Stimulated activated CD8-positive, alpha-beta memory T cell treated with anti-CD3 and anti-CD28 coated beads, Interleukin-15, amount 100 ng/mL, for 1 hour (primary cell): ENCODE results near the gene CDH11.

Source experiments
- DNase-seq: peaks from one replicate; pipeline ENCODE4 v3.0.0-alpha.2; 2020; ENCODE audit warnings: low read depth

Gene CDH11

DNA sequence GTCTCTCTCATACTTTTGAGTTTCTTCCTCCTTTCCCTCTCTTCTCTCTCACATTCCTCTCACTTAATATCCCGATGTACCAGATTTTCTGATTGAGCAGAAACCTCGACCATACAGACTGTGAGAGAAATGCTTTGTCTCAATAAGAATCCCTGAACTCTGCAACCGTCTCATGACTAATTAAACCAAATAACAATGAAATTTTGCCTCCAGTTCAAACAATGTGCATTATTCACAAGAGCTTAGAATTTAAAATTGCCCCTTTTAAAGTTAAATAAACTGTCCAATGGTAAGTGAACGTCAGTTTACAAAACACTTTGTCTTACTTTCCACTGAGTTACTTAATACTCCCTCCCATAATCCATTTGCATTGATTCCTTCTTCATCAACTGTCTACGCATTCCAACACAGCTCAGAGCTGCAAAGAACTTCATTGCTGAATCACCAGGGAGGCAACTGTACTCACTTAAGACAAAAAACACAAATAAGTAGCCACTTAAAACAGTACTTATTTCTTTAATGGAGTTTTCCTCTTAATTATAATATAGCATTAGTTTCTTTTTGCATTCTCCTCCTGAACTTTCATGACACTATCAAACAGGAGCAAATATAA, 4.9 kb downstream of the CDH11 start:
- no peak for DNase-seq

DNA sequence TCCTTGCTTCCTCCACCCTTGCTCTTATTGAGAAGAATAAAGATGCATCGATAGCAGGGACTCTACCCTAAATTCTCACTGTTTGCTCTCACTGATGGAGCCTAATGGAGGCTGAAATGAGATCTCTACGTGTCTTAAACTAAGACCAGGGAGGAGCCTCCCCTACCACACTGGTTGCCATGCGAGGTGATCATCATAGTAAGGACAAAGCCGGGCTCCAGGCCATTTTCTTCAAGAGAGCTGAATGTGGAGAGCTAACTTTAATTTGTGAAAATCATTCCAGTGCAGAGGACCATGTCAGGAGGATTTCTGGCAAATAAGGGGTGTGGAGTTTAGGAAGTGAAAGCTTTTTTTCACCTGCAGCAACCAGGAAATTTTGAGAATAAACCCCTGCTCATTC, 5.6 kb downstream of the CDH11 start:
- DNase-seq, result no peak

DNA sequence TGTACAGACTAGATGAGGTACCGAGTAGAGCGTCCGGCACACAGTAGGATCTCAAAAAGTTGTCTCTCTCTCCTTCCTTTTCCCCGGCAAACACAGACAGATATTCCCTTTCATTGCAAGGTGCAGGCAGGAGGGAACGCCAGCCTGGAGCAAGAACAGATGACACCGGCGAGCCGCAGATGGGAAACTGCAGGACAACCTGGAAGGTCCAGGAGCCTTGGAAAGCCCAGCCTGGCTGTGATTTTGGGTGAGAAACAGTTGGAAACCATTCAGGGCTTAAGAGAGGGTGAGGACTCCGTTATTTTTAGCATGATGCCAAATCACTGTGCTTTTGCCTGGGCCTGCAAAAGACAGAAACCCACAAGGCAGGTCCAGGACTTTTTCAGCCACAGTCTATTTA, 7.3 kb downstream of the CDH11 start:
- DNase-seq, result no peak

DNA sequence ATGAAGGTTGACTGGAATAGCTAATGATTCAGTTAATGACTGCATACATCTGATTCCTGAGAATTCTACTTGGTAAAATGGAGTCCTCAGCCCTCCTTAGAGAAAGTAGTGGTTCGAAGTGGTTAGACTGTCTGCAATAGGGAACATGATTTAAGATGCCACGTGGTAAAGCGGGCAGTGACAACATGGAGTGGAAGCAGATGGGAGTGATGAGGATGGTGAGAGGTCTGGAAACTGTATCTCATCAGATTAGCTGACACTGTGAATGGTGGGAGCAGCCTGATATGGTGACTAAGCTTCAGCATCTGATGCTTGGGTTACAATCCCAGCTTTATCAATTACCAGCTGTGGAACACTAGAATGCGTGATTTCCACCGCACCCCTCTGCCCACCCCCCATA, 8.4 kb downstream of the CDH11 start:
- no peak for DNase-seq

DNA sequence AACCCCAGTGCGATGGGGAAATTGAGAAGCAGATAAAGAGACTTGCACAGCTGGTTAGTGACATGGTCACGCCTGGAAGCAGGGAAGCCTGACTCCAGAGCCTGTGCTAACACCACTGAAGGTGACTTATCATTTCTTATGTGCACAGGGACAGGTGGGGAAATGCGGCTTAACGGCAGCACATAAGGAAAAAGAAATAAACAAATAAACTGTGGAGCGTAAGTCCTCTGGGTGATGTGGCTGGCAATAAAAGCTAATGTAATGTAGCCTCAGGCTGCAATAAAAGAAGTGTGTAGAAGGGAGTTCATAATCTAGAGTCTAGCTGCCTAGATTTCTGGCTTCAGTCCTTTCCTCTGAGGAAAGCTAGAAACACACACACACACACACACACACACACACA, 10.6 kb downstream of the CDH11 start:
- no peak for DNase-seq

DNA sequence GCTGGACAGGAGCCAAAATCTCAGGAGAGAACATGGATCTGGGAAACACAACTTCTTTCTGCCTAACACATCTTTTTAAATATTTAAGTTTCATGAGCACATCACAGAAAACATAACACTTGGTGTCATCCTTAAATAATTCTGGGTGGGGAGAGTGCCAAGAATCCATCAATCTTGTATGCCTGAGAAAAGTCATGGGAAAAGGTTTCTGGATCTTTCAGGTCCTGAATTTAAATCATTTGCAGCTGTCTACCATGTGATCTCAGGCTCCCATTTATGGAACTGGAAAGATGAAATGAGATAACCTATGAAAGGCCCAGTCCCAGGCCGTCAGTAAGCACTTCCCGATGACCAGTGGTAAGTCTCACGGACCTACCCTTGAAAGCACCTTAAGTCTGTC, 15.1 kb downstream of the CDH11 start:
- DNase-seq, result no peak

DNA sequence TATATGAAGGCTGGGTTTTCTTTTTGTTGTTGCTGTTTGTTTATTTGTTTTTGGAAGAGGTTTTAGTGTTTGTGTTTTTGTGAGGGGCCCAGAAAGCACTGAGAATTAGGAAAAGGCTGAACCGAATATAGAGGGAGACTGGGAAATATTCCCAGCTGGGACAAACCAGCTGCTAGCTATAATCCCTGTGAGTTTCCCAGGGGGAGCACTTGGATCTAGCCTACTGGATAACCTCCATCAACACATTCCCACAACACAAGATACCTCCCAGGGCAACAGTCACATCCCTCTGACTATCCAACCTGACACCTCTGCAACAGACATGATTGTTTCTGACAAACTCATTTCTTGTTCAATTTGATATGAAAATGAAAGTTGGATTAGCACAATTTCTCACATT, 16.7 kb downstream of the CDH11 start:
- no peak for DNase-seq

DNA sequence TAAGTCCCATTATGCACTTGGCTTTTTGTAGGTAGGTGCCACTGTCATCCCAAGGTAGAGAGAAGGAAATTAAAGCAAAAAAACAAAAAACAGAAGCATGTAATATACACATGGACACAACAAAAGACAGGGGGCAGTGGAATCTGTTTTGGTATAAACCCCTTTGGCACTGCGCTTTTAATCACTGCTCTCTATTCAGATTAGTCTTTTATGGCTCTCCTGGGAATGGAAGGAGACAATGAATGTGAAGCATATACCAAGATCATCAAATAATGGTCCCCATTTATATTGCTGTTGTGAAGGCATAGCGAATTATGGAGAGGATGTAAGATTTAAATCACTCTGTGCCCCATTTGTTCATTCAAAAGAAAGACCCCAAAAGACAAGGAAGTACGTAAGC, 17.4 kb downstream of the CDH11 start:
- no peak for DNase-seq

DNA sequence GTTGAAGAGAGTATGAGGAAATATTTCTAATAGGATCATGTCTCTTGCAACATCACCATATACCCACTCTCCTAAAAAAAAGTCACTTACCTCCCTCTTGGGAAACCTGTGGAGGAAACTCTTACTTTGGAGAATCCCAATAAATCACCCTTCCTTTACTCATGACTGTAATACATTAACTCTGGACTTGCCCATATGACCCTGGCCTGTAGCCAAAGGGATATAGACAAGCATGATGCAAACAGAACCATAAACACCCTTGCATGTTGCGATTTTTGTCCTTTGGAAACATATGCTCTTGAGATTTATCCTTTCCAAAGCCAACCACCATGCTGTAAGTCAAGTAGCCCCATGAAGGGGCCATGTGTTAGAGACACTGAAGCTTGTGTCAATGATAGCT, 19.5 kb downstream of the CDH11 start:
- no peak for DNase-seq

DNA sequence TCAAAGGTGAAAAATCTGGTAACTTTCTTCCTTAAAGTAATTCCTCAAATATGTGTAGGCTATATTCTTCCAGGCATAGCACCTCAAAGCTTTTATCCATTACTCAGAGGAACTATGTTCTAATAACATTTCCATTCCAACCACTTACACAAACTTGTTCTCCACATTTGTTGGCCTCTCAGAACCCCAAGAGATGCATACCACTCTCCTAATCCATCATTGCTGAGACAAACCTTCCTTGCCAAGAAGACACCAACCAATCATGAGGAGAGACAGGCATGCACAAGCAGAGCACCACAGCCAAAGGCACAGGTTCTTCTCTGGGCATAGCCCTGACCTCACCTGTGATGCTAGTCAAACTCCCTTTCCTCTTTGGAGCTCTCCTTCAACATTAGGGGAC, 20.9 kb downstream of the CDH11 start:
- DNase-seq, result no peak

DNA sequence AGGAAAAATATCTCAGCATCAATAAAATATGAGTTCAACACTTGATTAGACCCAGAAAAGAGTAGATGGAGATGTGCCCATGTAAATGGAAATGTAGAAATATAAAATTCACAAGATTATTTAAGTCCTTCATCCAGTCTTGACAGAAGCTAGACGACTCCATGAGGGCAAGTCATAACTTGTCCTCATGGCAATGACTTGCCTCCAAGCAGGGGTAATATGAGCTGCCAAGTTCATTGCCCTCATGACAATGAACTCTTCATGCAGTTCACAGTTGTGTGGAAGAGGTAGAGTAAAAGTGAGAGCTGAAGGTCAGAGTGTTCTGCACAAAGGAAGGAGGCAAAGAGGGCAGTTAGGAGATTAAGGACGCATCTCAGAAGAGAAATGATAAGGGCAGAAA, 22.3 kb downstream of the CDH11 start:
- DNase-seq, result no peak

DNA sequence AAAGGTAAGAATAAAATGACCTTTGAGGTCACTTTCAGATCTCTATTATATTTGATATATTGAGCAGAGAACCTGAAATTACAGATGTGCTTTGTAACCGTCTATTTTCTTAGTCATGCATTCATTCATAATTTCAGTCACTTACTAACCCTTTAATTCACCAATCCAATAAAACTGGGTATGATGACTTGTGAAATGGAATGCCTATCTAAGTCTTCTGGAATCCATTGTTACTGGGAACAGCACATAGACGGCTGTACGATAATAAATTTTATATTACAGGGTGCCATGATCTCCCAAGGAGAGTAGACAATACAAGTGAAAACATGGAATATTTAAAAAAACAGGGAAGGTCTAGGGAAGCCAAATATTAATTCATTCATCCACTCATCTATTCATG, 22.9 kb downstream of the CDH11 start:
- DNase-seq, result no peak

DNA sequence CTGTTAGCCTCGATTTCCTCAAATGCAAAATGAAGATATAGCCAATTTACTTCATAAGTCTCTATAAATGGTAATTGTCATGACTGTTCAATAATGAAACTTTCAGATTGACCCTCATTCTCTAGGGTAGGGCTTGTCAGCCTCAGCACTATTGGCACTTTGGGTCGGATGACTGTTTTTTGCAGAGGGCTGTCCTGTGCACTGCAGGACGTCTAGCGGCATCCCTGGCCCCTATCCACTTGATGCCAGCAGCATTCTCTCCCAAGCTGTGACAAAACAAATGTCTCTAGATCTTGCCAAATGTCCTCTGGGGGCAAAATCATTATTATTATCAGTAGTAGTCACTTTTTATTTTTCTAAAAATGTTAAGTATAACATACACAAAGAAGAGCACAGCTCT, 24.6 kb downstream of the CDH11 start:
- DNase-seq, result no peak

DNA sequence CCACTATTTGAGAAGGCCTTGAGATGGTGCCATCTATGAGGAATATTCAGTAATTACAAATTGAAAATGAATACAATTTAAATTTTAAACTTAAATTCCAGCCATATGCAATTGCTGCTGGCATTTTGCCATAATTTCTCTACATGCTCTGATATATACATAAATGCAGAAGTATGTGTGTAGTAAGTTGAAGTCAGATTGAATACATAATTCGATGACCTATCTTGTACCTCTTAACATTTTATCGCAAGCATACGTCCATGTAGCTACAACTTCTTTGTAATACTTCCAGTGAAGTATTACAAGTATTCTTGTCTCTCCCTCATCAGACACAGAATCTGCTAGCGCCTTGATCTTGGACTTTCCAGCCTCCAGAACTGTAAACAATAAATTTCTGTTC, 26.0 kb downstream of the CDH11 start:
- no peak for DNase-seq

DNA sequence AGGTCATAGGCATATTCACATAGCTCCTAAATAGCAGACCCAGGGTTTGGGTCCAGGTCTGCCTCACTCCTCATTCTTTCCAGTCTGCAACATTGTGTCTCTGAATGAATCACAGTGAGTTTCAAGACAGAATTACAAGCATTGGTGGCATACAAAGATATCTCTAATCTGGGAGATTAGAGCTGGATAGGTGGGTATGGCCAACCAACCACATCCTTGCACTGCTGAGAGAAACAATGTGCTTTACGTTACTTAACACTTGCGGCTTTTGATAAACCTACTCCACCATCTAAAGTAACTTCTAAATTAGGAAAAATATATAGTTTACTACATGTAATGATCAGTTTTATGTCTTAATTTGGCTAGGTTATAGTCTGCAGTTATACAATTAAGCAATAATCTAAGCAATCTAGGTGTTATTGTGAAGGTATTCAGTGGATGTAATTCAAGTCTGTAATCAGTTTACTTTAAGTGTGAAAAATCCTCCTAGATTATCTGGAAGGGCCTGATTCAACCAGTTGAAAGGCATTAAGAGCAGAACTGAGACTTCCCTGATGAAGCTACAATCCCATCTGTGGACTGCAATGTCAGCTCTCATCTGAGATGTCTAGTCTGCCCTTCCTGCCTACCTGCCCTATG, 26.7 kb downstream of the CDH11 start:
- DNase-seq, result no peak

DNA sequence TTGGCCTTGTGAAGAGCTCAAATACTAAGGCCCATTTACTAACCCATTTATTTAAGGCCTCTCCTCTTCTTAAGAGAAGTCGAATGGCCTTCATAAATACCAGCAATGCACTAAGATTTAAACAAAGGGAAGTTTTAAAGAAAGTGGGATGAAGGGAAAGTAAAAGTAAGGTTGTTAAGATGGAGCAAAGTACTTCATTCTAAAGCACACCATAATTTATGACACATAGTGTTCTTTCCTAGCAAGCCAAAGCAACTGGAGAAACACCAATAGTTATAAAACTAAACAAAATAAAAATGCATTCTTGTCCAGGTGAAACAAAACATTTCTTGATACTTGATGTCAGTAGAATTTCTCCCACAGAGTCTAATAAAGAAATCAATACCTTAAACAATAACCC, 27.9 kb downstream of the CDH11 start:
- no peak for DNase-seq

DNA sequence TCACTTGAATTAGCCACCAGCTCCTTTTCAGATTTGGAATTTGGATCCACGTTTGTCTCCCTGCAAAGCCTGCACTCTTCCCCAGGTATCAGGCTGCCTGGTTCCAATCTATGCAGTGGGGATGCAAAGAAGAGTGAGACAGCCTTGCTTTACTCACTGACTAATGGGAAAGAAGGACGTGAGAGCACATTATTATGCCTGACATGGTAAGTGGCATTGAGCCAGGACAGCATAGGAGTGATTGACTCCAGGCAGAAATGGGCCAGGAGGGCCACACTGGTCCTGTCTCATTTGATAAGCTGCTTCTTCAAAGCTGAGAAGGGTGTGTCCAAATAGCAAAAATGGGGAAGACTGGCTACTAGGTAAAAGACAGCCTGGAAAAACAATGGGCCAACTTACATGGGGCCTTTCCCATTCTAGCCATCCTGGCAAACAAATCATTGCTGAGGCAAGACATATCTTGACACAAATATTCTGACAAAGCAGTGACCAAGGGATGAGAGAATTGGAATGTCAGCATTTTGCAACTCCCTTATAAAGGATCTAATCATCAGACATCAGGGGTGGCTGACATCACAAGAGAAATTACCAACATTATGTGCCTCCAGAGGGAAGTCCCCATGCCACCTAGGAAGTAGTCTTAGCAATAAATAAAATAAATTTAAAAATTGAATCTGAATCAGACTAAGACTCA, 38.6 kb downstream of the CDH11 start:
- no peak for DNase-seq

DNA sequence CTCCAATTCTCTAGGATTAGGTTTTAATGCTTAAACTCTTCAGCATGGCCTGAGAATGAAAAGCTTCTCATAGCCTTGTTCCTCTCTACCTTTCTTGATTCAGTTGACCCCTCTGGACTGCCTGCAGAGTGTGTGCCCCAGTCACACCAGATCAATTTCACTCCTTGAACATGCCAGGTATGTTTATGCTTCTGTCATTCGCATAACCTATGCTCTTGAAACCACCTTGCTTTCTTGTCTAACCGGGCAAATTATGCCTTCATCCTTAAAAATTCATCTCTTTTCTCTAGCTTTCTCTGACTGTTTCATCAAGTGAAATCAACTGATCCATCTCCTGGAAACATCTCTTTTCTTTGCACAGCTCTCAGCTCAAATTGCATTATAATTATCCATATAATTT, 42.3 kb downstream of the CDH11 start:
- no peak for DNase-seq

DNA sequence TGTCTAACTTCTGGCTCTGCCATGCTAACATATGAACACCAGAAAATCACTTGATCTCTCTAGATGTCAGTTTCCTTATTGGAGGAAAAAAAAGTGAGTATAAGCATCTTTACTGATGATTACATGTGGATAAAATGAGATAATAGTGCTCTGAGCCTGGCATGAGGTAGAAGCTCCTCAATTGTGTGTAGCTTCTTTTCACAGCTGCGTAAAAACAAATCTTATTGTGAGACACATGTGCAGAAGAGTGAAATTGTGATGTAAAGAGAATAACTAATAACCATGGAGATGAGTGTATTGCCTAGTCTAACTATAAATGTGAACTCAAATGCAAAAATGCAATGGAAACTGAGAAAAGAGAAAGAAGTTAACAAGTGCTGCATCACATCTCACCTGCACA, 44.7 kb downstream of the CDH11 start:
- no peak for DNase-seq

DNA sequence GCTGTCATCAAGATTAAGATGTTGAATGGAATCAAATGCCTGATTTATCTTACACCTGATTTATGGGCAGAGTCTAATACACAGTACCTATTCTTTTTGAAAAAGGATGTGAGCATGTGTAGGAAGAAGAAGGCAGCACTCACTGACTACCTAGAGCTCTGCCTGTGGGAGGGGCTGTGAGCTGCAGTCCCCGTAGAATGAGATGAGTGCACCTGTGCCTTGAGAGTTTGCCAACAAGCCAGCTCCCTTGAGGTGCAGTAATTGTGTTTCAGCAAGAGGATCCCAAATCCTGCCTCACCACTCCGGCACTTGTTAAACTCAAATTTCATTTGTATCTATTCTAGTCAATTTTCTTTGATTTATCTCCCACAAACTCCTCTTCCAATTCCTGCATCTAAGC, 46.0 kb downstream of the CDH11 start:
- DNase-seq, result no peak

DNA sequence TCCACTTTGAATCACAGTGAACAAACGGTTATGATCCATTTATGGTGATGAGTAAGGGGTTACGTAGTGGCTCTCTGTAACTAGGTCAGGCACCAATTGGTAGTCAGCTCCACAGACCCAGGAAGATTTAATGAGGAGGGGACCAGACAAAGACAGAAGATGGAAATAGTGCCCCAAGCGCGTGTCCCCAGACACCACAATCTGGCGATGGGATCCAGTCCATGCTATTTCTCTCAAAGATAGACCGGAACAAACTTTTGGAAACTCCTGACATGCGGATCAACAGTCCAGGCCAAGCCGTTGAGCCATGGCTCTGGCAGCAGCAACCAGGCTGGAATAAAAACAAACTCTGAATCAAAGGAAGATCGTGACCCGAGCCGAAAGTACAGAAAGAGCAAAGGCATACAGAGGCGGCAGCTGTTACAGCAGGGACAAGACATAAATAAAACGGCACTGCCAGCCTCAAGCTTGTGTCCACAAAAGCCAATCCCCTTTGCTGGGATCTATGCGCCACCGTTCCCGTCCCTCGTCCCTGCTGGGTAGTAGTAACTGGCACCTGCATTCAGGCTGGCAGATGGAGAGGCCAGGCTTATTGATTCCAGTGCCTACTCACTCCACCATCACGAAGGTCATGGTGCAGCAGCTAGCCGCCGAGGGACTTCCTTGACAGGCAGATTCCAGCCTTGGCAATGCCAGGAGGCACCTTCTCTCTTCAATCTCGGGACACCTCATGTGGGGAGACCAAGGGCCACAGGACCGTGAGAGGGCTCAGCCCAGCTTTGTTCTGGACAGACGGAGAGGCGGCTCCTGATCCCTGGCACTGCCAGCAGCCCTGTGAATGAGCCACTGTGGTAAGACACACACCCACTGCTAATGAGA, 50.2 kb downstream of the CDH11 start:
- DNase-seq, result no peak

DNA sequence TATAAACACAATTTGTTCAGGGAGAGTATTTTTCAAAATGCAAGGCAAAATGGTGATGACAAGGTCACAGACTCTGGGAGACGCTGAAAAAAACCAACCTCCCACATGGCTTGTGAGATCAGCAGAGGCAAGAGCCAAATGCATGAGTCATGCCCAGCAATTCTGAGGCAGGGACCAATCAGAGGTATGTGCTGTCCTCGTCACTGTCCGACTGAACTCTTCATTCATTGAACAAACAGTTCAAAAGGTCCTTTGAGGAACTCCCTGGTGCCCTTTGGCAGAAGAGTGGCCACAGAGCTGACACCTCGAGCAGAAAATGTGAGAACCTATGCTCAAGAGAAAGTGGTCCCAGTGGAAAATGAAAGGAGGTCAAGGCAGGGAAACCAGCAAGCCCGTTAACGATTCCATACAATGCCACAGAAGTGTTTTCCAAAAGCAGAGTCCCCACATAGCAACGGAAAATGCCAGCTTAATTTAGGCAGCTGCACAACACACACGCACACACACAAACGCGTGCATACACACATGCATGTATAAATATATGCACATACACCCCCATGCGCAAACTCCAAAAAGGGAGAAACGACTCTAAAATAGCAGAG, 50.9 kb downstream of the CDH11 start:
- DNase-seq, result no peak
